C4-2B (cell line): ENCODE results near the gene IRF9.

Experiments used
- ZFX ChIP-seq: fragments of 450-650 bp; IDR thresholded peaks from 2 replicates; pipeline ENCODE4 v1.6.1; 2017
- TF ChIP-seq, protein P1 (sequence below): fragments of 450-650 bp; conservative IDR thresholded peaks from 2 replicates; pipeline ENCODE4 v1.5.1; 2017; ENCODE audit warnings: mild to moderate bottlenecking

DNA sequence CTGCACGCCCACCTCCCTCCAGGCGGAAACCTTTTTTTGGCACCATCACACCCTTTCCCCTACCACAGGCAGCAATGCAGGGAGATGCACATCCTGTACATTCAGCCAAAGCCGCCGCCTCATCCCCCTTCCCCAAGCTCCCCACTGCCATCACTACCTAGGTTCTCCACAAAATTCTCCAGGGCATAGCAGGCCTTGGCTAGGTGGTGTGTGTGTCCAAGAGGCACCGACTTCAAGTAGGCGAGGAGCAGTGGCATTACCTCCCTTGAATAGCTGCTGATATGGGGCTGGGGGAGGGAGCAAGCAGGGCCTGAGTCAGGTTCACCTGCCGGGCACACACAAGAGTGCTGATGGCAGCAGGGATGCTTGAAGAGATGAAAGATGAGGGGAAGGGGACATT is 24.0 kb downstream of the IRF9 start:
- TF ChIP-seq, protein P1, sequence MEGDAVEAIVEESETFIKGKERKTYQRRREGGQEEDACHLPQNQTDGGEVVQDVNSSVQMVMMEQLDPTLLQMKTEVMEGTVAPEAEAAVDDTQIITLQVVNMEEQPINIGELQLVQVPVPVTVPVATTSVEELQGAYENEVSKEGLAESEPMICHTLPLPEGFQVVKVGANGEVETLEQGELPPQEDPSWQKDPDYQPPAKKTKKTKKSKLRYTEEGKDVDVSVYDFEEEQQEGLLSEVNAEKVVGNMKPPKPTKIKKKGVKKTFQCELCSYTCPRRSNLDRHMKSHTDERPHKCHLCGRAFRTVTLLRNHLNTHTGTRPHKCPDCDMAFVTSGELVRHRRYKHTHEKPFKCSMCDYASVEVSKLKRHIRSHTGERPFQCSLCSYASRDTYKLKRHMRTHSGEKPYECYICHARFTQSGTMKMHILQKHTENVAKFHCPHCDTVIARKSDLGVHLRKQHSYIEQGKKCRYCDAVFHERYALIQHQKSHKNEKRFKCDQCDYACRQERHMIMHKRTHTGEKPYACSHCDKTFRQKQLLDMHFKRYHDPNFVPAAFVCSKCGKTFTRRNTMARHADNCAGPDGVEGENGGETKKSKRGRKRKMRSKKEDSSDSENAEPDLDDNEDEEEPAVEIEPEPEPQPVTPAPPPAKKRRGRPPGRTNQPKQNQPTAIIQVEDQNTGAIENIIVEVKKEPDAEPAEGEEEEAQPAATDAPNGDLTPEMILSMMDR: no peak
- TF ChIP-seq ZFX: no peak
